Measurements from ENCODE around the gene CPAMD8. TPM values are rescaled to one million over a fixed set of nuclear protein-coding genes. Genes with fewer than 3 reads are reported as not detected.

CPAMD8 gene
- total RNA-seq, 5 donors from 2014 or later (not counting 1 experiment from before 2014, with no cell fraction given), result 2.1 to 6.2 (median 2.9) TPM

GRCh38 chr19:16871871-16872270 lies 154.7 kb downstream of the CPAMD8 start:
- peaks cover 13 to 20% (median 17%) of the 10 kb centered on the region in 3 donors for H3K4me1 Mint-ChIP-seq
- H3K27me3 Mint-ChIP-seq, result no peaks in the 10 kb centered on the region
- CTCF ChIA-PET, result no interaction called here
- Histone ChIP-seq H3K9me3 (no peaks in the 10 kb centered on the region), H3K36me3 (ENCODE audit: control insufficient read depth in 2 of 2, extremely low read depth in 1 of 2, insufficient read depth in 1 of 2, low read length in 1 of 2) (peaks cover 12 to 68% of the 10 kb centered on the region in 2 donors), H3K27me3 (replicated peaks in 1 of 2; ENCODE audit: control insufficient read depth in 2 of 2, extremely low read depth in 1 of 2, insufficient read depth in 2 of 2, low read length in 1 of 2) (no peaks in the 10 kb centered on the region), H3K4me1 (ENCODE audit: control insufficient read depth in 1 of 2, extremely low read depth in 1 of 2, insufficient read depth in 2 of 2, low read length in 2 of 2) (peaks cover 0 to 4% of the 10 kb centered on the region in 2 experiments), H3K4me3 (ENCODE audit: control insufficient read depth in 1 of 2, extremely low read depth in 1 of 2, low read length in 1 of 2) (no peak overlapping the region), H3K27ac (ENCODE audit: low read length) (no peak overlapping the region)
- H3K9me3 Mint-ChIP-seq, result no peaks in the 10 kb centered on the region
- no peak for ATAC-seq (replicated peaks in 1 of 4)
- no peak overlapping the region for H3K27ac Mint-ChIP-seq
- POLR2A ChIA-PET, result no interaction called here
- peaks cover 43% of the 10 kb centered on the region for H3K36me3 Mint-ChIP-seq
- 68% methylated on average over 3 of the region's 7 CpGs for WGBS (ENCODE audit: insufficient coverage)
- no peak overlapping the region for H3K4me3 Mint-ChIP-seq
- no peak for DNase-seq

- peaks cover 7 to 10% (median 9%) of the 10 kb centered on the region in 3 donors for H3K4me1 Mint-ChIP-seq
- H3K9me3 Mint-ChIP-seq, result no peaks in the 10 kb centered on the region
- no peak overlapping the region for H3K27ac Mint-ChIP-seq
- ATAC-seq (replicated peaks in 1 of 4), result no peak
- H3K4me1 ChIP-seq (ENCODE audit: control insufficient read depth in 1 of 2, extremely low read depth in 1 of 2, insufficient read depth in 2 of 2, low read length in 2 of 2), result no peaks in the 10 kb centered on the region
- peaks cover 44% of the 10 kb centered on the region for H3K36me3 Mint-ChIP-seq
- H3K27ac ChIP-seq (ENCODE audit: low read length), result no peak overlapping the region
- H3K36me3 ChIP-seq (ENCODE audit: control insufficient read depth in 2 of 2, extremely low read depth in 1 of 2, insufficient read depth in 1 of 2, low read length in 1 of 2), result peaks cover 18 to 73% of the 10 kb centered on the region in 2 donors
- DNase-seq, result no peak
- H3K27me3 Mint-ChIP-seq, result no peaks in the 10 kb centered on the region
- no peaks in the 10 kb centered on the region for H3K9me3 ChIP-seq
- POLR2A ChIA-PET, result no interaction called here
- CTCF ChIA-PET, result no interaction called here
- no peak overlapping the region for H3K4me3 ChIP-seq (ENCODE audit: control insufficient read depth in 1 of 2, extremely low read depth in 1 of 2, low read length in 1 of 2)
- no peaks in the 10 kb centered on the region for H3K27me3 ChIP-seq (replicated peaks in 1 of 2; ENCODE audit: control insufficient read depth in 2 of 2, extremely low read depth in 1 of 2, insufficient read depth in 2 of 2, low read length in 1 of 2)
- no peak overlapping the region for H3K4me3 Mint-ChIP-seq
- WGBS (ENCODE audit: insufficient coverage), result 99% methylated on average over 26 of the region's 30 CpGs
Observed at GRCh38 chr19:16869331-16869972, 157.2 kb downstream of the CPAMD8 start.

DNA sequence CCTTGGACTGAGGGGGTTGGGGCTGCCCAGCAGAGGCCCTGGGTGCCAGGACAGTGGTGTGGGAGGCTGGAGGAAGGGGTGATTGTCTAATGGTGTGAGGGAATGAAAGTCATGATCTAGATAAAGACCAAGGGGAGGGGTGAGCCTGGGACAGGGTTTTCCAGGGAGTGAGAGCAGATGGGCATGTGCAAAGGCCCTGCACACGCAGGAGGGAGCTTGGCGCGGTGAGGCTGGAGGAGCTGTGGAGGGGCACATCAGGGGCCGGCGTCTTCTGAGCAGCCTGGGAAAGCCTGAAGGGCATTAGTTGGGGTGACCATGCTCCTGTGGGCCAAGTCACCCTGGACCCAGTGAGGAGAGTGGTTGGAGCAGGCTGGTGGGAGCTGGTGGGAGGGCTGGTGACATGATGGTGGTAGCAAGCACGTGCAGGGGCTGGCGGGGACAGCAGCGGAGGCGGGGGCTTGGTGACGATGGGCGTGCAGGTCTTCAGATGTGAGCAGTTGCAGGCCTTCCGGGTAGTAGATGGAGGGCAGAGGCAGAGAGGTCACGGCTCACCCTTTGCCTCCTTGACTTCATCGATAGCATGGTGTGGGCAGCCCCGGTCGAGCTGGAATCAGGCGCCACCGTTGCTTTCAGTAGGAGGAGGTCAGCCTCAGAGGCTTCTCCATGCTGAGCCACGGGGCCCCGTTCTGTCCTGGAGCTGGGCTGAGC lies 158.0 kb downstream of the CPAMD8 start:
- peaks cover 36% of the 10 kb centered on the region for H3K36me3 Mint-ChIP-seq
- H3K4me1 Mint-ChIP-seq, result peaks cover 0 to 1% (median under 1%) of the 10 kb centered on the region in 3 donors
- H3K9me3 Mint-ChIP-seq, result no peaks in the 10 kb centered on the region
- H3K27me3 Mint-ChIP-seq, result no peaks in the 10 kb centered on the region
- POLR2A ChIA-PET, result no interaction called here
- H3K27ac ChIP-seq (ENCODE audit: low read length), result no peak overlapping the region
- CTCF ChIA-PET, result no interaction called here
- no peak overlapping the region for H3K27ac Mint-ChIP-seq
- H3K36me3 ChIP-seq (ENCODE audit: control insufficient read depth in 2 of 2, extremely low read depth in 1 of 2, insufficient read depth in 1 of 2, low read length in 1 of 2), result peaks cover 18 to 77% of the 10 kb centered on the region in 2 donors
- no peaks in the 10 kb centered on the region for H3K9me3 ChIP-seq
- no peak for DNase-seq
- H3K4me1 ChIP-seq (ENCODE audit: control insufficient read depth in 1 of 2, extremely low read depth in 1 of 2, insufficient read depth in 2 of 2, low read length in 2 of 2), result no peaks in the 10 kb centered on the region
- H3K4me3 ChIP-seq (ENCODE audit: control insufficient read depth in 1 of 2, extremely low read depth in 1 of 2, low read length in 1 of 2), result no peak overlapping the region
- no peak overlapping the region for H3K4me3 Mint-ChIP-seq
- no peak for ATAC-seq (replicated peaks in 1 of 4)
- no peaks in the 10 kb centered on the region for H3K27me3 ChIP-seq (replicated peaks in 1 of 2; ENCODE audit: control insufficient read depth in 2 of 2, extremely low read depth in 1 of 2, insufficient read depth in 2 of 2, low read length in 1 of 2)
- WGBS (ENCODE audit: insufficient coverage), result 97% methylated on average over 20 of the region's 20 CpGs

DNA sequence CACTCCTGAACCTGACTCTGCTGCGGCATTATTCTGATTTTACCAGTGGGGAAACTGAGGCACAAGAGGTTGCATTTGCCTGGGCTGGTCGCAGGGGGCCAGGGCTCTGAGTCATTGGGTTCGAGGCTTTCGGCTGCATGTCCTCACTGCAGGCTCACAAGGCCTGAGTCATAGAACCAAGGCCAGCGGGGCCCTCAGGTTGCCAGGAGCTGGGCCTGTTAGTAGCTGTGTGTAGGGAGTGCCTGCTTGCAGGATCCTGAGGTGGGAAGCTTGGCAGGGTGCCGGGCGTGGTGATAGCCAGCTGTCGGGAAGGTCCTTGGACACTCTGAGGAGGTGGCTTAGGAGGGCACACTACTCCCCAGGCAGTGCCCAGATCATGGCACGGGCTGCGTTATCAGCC lies 159.4 kb downstream of the CPAMD8 start:
- Histone ChIP-seq H3K27me3 (replicated peaks in 1 of 2; ENCODE audit: control insufficient read depth in 2 of 2, extremely low read depth in 1 of 2, insufficient read depth in 2 of 2, low read length in 1 of 2) (no peaks in the 10 kb centered on the region), H3K27ac (ENCODE audit: low read length) (no peak overlapping the region), H3K36me3 (ENCODE audit: control insufficient read depth in 2 of 2, extremely low read depth in 1 of 2, insufficient read depth in 1 of 2, low read length in 1 of 2) (peaks cover 21 to 77% of the 10 kb centered on the region in 2 donors), H3K4me3 (ENCODE audit: control insufficient read depth in 1 of 2, extremely low read depth in 1 of 2, low read length in 1 of 2) (no peak overlapping the region), H3K4me1 (ENCODE audit: control insufficient read depth in 1 of 2, extremely low read depth in 1 of 2, insufficient read depth in 2 of 2, low read length in 2 of 2) (no peaks in the 10 kb centered on the region), H3K9me3 (no peaks in the 10 kb centered on the region)
- ChIA-PET CTCF (no interaction called here), POLR2A (no interaction called here)
- no peak overlapping the region for H3K4me3 Mint-ChIP-seq
- no peak for DNase-seq
- no peak for ATAC-seq (replicated peaks in 1 of 4)
- no peaks in the 10 kb centered on the region for H3K27me3 Mint-ChIP-seq
- no peaks in the 10 kb centered on the region for H3K9me3 Mint-ChIP-seq
- H3K36me3 Mint-ChIP-seq, result peaks cover 45% of the 10 kb centered on the region
- H3K4me1 Mint-ChIP-seq, result no peaks in the 10 kb centered on the region
- 93% methylated on average over 9 of the region's 10 CpGs for WGBS (ENCODE audit: insufficient coverage)
- H3K27ac Mint-ChIP-seq, result no peak overlapping the region

DNA sequence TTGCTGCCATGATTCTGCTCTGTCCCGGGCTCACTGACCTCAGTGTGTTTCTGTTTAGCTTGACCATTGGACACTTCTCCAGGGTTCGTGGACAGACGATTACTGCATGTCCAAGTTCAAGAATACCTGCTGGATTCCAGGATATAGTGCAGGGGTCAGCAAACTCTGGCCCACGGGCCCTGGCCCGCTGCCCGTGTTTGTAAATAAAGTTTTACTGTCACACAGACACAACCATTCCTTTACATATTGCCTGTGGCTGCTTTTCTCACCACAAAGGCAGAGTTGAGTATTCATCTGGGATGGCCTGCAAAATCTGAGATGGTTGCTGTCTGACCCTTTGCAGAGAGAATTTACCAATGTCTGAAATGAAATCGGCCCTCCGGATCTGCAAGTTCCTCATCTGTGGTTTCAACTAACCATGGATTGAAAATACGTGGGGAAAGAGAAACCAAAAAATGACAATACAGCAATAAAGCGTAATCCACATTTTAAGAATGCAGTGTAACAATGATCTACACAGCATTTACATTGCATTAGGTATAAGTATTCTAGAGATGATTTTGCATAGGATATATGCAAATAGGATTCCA lies 163.7 kb downstream of the CPAMD8 start:
- ATAC-seq (replicated peaks in 1 of 4) (no peak), DNase-seq (no peak)
- Mint-ChIP-seq H3K27me3 (no peaks in the 10 kb centered on the region), H3K36me3 (peaks cover 50% of the 10 kb centered on the region), H3K9me3 (no peaks in the 10 kb centered on the region), H3K4me3 (no peak overlapping the region), H3K4me1 (no peaks in the 10 kb centered on the region), H3K27ac (no peak overlapping the region)
- 72% methylated on average over 5 of the region's 10 CpGs for WGBS (ENCODE audit: insufficient coverage)
- POLR2A ChIA-PET, result no interaction called here
- Histone ChIP-seq H3K27ac (ENCODE audit: low read length) (no peak overlapping the region), H3K4me3 (ENCODE audit: control insufficient read depth in 1 of 2, extremely low read depth in 1 of 2, low read length in 1 of 2) (no peak overlapping the region), H3K4me1 (ENCODE audit: control insufficient read depth in 1 of 2, extremely low read depth in 1 of 2, insufficient read depth in 2 of 2, low read length in 2 of 2) (no peaks in the 10 kb centered on the region), H3K9me3 (no peaks in the 10 kb centered on the region), H3K27me3 (replicated peaks in 1 of 2; ENCODE audit: control insufficient read depth in 2 of 2, extremely low read depth in 1 of 2, insufficient read depth in 2 of 2, low read length in 1 of 2) (no peaks in the 10 kb centered on the region), H3K36me3 (ENCODE audit: control insufficient read depth in 2 of 2, extremely low read depth in 1 of 2, insufficient read depth in 1 of 2, low read length in 1 of 2) (peaks cover 17 to 51% of the 10 kb centered on the region in 2 donors)
- CTCF ChIA-PET, result no interaction called here

- ChIA-PET CTCF (no interaction called here), POLR2A (no interaction called here)
- Histone ChIP-seq H3K4me3 (ENCODE audit: control insufficient read depth in 1 of 2, extremely low read depth in 1 of 2, low read length in 1 of 2) (no peak overlapping the region), H3K36me3 (ENCODE audit: control insufficient read depth in 2 of 2, extremely low read depth in 1 of 2, insufficient read depth in 1 of 2, low read length in 1 of 2) (peaks cover 13 to 40% of the 10 kb centered on the region in 2 donors), H3K27ac (ENCODE audit: low read length) (no peak overlapping the region), H3K9me3 (no peaks in the 10 kb centered on the region), H3K4me1 (ENCODE audit: control insufficient read depth in 1 of 2, extremely low read depth in 1 of 2, insufficient read depth in 2 of 2, low read length in 2 of 2) (no peaks in the 10 kb centered on the region), H3K27me3 (replicated peaks in 1 of 2; ENCODE audit: control insufficient read depth in 2 of 2, extremely low read depth in 1 of 2, insufficient read depth in 2 of 2, low read length in 1 of 2) (no peaks in the 10 kb centered on the region)
- Mint-ChIP-seq H3K4me3 (no peak overlapping the region), H3K9me3 (no peaks in the 10 kb centered on the region), H3K4me1 (no peaks in the 10 kb centered on the region), H3K27me3 (no peaks in the 10 kb centered on the region), H3K36me3 (peaks cover 45% of the 10 kb centered on the region), H3K27ac (no peak overlapping the region)
- DNase-seq (no peak), ATAC-seq (replicated peaks in 1 of 4) (no peak)
- whole genome bisulfite sequencing (ENCODE audit: insufficient coverage), result 100% methylated on average over 1 of the region's 5 CpGs
Observed at GRCh38 chr19:16861834-16862233, 164.8 kb downstream of the CPAMD8 start.
